K562 (cell line): Measurements from ENCODE around the gene LRRC74B. TPM values are rescaled to one million over a fixed set of nuclear protein-coding genes. Genes with fewer than 3 reads are reported as not detected.

Experiments
- ATF2 ChIP-seq: sonication (generic); formaldehyde crosslinking; IDR thresholded peaks from 2 replicates; pipeline ENCODE4 v1.8.1; 2022; ENCODE audit warnings: missing genetic modification reagents
- BRF2 ChIP-seq: IDR thresholded peaks from 3 replicates; pipeline ENCODE4 v1.6.1; 2011; ENCODE audit warnings: borderline replicate concordance, mild to moderate bottlenecking; ENCODE audit not compliant: insufficient read length, insufficient read depth
- ELK3 ChIP-seq: fragments of 450-650 bp; formaldehyde crosslinking; IDR thresholded peaks from 2 replicates; pipeline ENCODE4 v1.4.0; 2020; ENCODE audit warnings: mild to moderate bottlenecking
- NFYB ChIP-seq: IDR thresholded peaks from 2 replicates; pipeline ENCODE4 v1.6.1; 2011; ENCODE audit warnings: mild to moderate bottlenecking, moderate library complexity; ENCODE audit not compliant: insufficient read length; ENCODE audit errors: extremely low read depth
- OTX1 ChIP-seq: fragments of 450-650 bp; formaldehyde crosslinking; IDR thresholded peaks from 2 replicates; pipeline ENCODE4 v1.4.0; 2022; ENCODE audit warnings: mild to moderate bottlenecking
- RAD21 ChIP-seq, 2 experiments: fragments of 250-450 bp in 1 of 2; fragments of 450-650 bp in 1 of 2; sonication (Bioruptor Pico) in 1 of 2; formaldehyde crosslinking in 1 of 2; IDR thresholded peaks in 1 of 2; conservative IDR thresholded peaks in 1 of 2; 2 replicates each; pipeline versions ENCODE4 v1.4.0 to v1.8.0; 2020 to 2022; ENCODE audit warnings: mild to moderate bottlenecking in 2 of 2, moderate library complexity in 1 of 2
- RBM25 ChIP-seq: fragments of 200-400 bp; formaldehyde crosslinking; IDR thresholded peaks from 2 replicates; pipeline ENCODE4 v1.6.1; 2018; ENCODE audit warnings: low read length, low read depth, moderate library complexity; ENCODE audit not compliant: severe bottlenecking
- SAP30 ChIP-seq: fragments of 200-600 bp; sonication (generic); IDR thresholded peaks from 2 replicates; pipeline ENCODE4 v1.6.1; 2012; ENCODE audit warnings: borderline replicate concordance, low read depth, mild to moderate bottlenecking, moderate library complexity, low read length, control low read depth, inconsistent platforms; ENCODE audit not compliant: insufficient read depth, poor library complexity, severe bottlenecking
- SNRNP70 ChIP-seq: fragments of 200-400 bp; formaldehyde crosslinking; optimal IDR thresholded peaks from 2 replicates; pipeline ENCODE3; 2017; ENCODE audit warnings: low read depth, low read length
- ZBTB33 ChIP-seq: sonication (generic); formaldehyde crosslinking; IDR thresholded peaks from 2 replicates; pipeline ENCODE4 v1.8.1; 2023; ENCODE audit warnings: mild to moderate bottlenecking, missing genetic modification reagents
- ZC3H11A ChIP-seq: IDR thresholded peaks from 2 replicates; pipeline ENCODE4 v1.6.1; 2012; ENCODE audit warnings: low read depth, low read length, improper control_type of control experiment
- ZFPM2 ChIP-seq: fragments of 250-450 bp; sonication (Bioruptor Pico); IDR thresholded peaks from 2 replicates; pipeline ENCODE4 v1.5.1; 2022; ENCODE audit warnings: mild to moderate bottlenecking
- ZNF133 ChIP-seq: fragments of 250-450 bp; sonication (Bioruptor Pico); IDR thresholded peaks from 2 replicates; pipeline ENCODE4 v1.4.0; 2020; ENCODE audit warnings: mild to moderate bottlenecking
- ZNF347 ChIP-seq: fragments of 450-650 bp; formaldehyde crosslinking; IDR thresholded peaks from 2 replicates; pipeline ENCODE4 v1.4.0; 2020; ENCODE audit warnings: low read depth, mild to moderate bottlenecking, moderate library complexity
- ZNF41 ChIP-seq: fragments of 250-450 bp; sonication (Bioruptor Pico); conservative IDR thresholded peaks from 2 replicates; pipeline ENCODE4 v1.4.0; 2020; ENCODE audit warnings: mild to moderate bottlenecking
- ZNF695 ChIP-seq: fragments of 450-650 bp; formaldehyde crosslinking; IDR thresholded peaks from 2 replicates; pipeline ENCODE4 v1.4.0; 2020; ENCODE audit warnings: mild to moderate bottlenecking, moderate library complexity
- ZNF740 ChIP-seq, 3 experiments: fragments of 200-800 bp in 1 of 3; sonication (Bioruptor generic) in 1 of 3; sonication (generic) in 1 of 3; formaldehyde crosslinking in 1 of 3; IDR thresholded peaks; 2 replicates each; pipeline versions ENCODE4 v1.6.1 to v1.8.0; 2016 to 2022; ENCODE audit warnings: mild to moderate bottlenecking in 2 of 3, missing compliant biosample characterization in 2 of 3, missing genetic modification characterization in 2 of 3, missing genetic modification reagents in 1 of 3
- polyA plus RNA-seq, 8 experiments: library from polyadenylated mRNA; depleted of rRNA in 4 of 8; stranded (reverse) in 5 of 8; unstranded in 3 of 8; fragments of >200 nt; fragmentation: Nextera tagmentation in 2 of 8; fragmentation: Illumina TruSeq in 1 of 8; extraction: Ambion mirVana in 2 of 8; extraction: Trizol in 1 of 8; gene quantifications; 2 replicates each; pipeline versions ENCODE4 v1.2.1 to v1.2.3, GENCODE V29; 2011 to 2014; ENCODE audit warnings: inconsistent platforms in 1 of 8, missing spikeins in 1 of 8
- total RNA-seq, 7 experiments: library from RNA; depleted of rRNA in 6 of 7; stranded (reverse); fragments of >200 nt in 6 of 7; fragmentation: Illumina TruSeq in 2 of 7; extraction: Trizol in 2 of 7; gene quantifications; 2 replicates each; pipeline versions ENCODE4 v1.2.1 to v1.2.3, GENCODE V29; 2011 to 2021; ENCODE audit warnings: low replicate concordance in 1 of 7

The LRRC74B gene
- total and polyA plus RNA-seq, 9 of the 15 experiments (the other 6 are each of a cell fraction or from before 2014, with no cell fraction given) = not detected

- TF ChIP-seq BRF2 (no peak), NFYB (no peak), ATF2 (CRISPR knock-in tag) (no peak), OTX1 (CRISPR knock-in tag) (peak; percentile 17), ZNF347 (CRISPR knock-in tag) (0 out of 2 replicates have a peak, but pooled peaks have one; percentile 17), ZNF133 (peak; percentile 44), ZFPM2 (0 out of 2 replicates have a peak, but pooled peaks have one; percentile 7), ZC3H11A (no peak), ZBTB33 (CRISPR knock-in tag) (no peak), RBM25 (no peak), RAD21 (CRISPR knock-in tag; conservative IDR thresholded peaks at IDR 0.05 in 1 of 2, IDR thresholded peaks at IDR 0.05 in 1 of 2) (peak; percentile 5 to 34; a peak in 3 of 4 replicates), ZNF41 (peak; percentile 39; the same call in 1 of the 2 replicates), ZNF740 (CRISPR knock-in tag; IDR thresholded peaks at IDR 0.05) (no peak), ZNF740 (tag; IDR thresholded peaks at IDR 0.05) (peak in 1 of 2 experiments; percentile 80; a peak in 2 of 4 replicates), ELK3 (CRISPR knock-in tag) (0 out of 2 replicates have a peak, but pooled peaks have one; percentile 43), ZNF695 (CRISPR knock-in tag) (no peak), SAP30 (peak; percentile 72), SNRNP70 (no peak)
These were observed 44.7 kb upstream of the LRRC74B start (continued) for GRCh38 chr22:21000987-21001600.
